OCI-LY7 (cell line): Measurements from ENCODE around the gene RAD9A. TPM values are rescaled to one million over a fixed set of nuclear protein-coding genes. Genes with fewer than 3 reads are reported as not detected.

Experiments used
- BruUV-seq: library from RNA; stranded (reverse); fragments of 400-500 nt; replicated peaks from 2 replicates; lab custom pipeline; 2021; lab: Mats Ljungman, UMichigan
- CTCF ChIA-PET: fragments of 300-600 bp; sonication (Branson Sonifier 250); formaldehyde crosslinking; loops from one replicate; lab custom pipeline; 2022; ENCODE audit warnings: antibody characterized with exemption; ENCODE audit not compliant: unreplicated experiment; lab: Charles Lee
- POLR2A ChIA-PET: fragments of 300-600 bp; sonication (Branson Sonifier 250); formaldehyde crosslinking; loops from one replicate; lab custom pipeline; 2022; ENCODE audit warnings: antibody characterized with exemption; lab: Charles Lee
- DNase-seq: peaks from one replicate; pipeline ENCODE4 v3.0.0-alpha.2; 2015; ENCODE audit warnings: low spot score
- H2AFZ ChIP-seq: fragments of 200-600 bp; sonication (generic), shearing (Covaris generic); 2 replicates; pipeline ENCODE4 v1.6.1; 2014; ENCODE audit warnings: mild to moderate bottlenecking, antibody characterized with exemption, low read length, moderate library complexity
- H3K27ac ChIP-seq: fragments of 200-600 bp; sonication (generic); 2 replicates; pipeline ENCODE4 v1.5.1; 2014; ENCODE audit warnings: mixed run types, low read depth, mild to moderate bottlenecking, moderate library complexity, low read length, inconsistent platforms; ENCODE audit not compliant: poor library complexity, severe bottlenecking
- H3K36me3 ChIP-seq: fragments of 200-600 bp; sonication (generic); 2 replicates; pipeline ENCODE4 v1.6.1; 2014; ENCODE audit warnings: mild to moderate bottlenecking, antibody characterized with exemption, low read length, moderate library complexity, mixed read lengths; ENCODE audit not compliant: insufficient read depth
- H3K4me1 ChIP-seq: fragments of 200-600 bp; sonication (generic); 2 replicates; pipeline ENCODE4 v1.5.1; 2014; ENCODE audit warnings: mild to moderate bottlenecking, low read length; ENCODE audit not compliant: insufficient read depth, poor library complexity, severe bottlenecking
- H3K4me2 ChIP-seq: fragments of 200-600 bp; sonication (generic); 2 replicates; pipeline ENCODE4 v1.6.1; 2014; ENCODE audit warnings: mild to moderate bottlenecking, low read length
- H3K4me3 ChIP-seq: fragments of 200-600 bp; sonication (generic); 2 replicates; pipeline ENCODE4 v1.5.1; 2014; ENCODE audit warnings: mild to moderate bottlenecking, low read depth, low read length; ENCODE audit not compliant: poor library complexity, severe bottlenecking
- H3K79me2 ChIP-seq: fragments of 200-600 bp; sonication (generic); 2 replicates; pipeline ENCODE4 v1.6.1; 2016; ENCODE audit warnings: low read depth, mild to moderate bottlenecking, low read length, moderate library complexity, mixed read lengths; ENCODE audit not compliant: insufficient read depth
- H3K9me2 ChIP-seq: fragments of 200-600 bp; sonication (generic); 2 replicates; pipeline ENCODE4 v1.6.1; 2016; ENCODE audit warnings: mild to moderate bottlenecking, low read length, mixed read lengths; ENCODE audit not compliant: insufficient read depth
- H3K9me3 ChIP-seq: fragments of 200-600 bp; sonication (generic); 2 replicates; pipeline ENCODE4 v1.6.1; 2014; ENCODE audit warnings: mild to moderate bottlenecking, mixed run types, low read length, mixed read lengths
- H4K20me1 ChIP-seq: fragments of 200-600 bp; sonication (generic); 2 replicates; pipeline ENCODE4 v1.6.1; 2014; ENCODE audit warnings: mild to moderate bottlenecking, antibody characterized with exemption, low read length, moderate library complexity, mixed read lengths; ENCODE audit not compliant: insufficient read depth
- CTCF ChIP-seq: fragments of 200-600 bp; sonication (generic); conservative IDR thresholded peaks from 2 replicates; pipeline ENCODE4 v1.5.1; 2014; ENCODE audit warnings: mild to moderate bottlenecking, antibody characterized with exemption, low read length, moderate library complexity, mixed read lengths
- EZH2phosphoT487 ChIP-seq: fragments of 200-600 bp; sonication (generic); IDR thresholded peaks from 2 replicates; pipeline ENCODE4 v1.6.1; 2018; ENCODE audit warnings: low read depth, borderline replicate concordance, mild to moderate bottlenecking, mixed run types, antibody characterized with exemption, low read length, moderate library complexity, mixed read lengths
- intact Hi-C: fragments of 100-400 bp; cut with micrococcal nuclease; formaldehyde crosslinking; loops from one replicate; pipeline ENCODE4 v1.10.0; 2022; ENCODE audit not compliant: unreplicated experiment
- total RNA-seq, 2 experiments: library from RNA; depleted of rRNA in 1 of 2; stranded (reverse); fragments of >200 nt in 1 of 2; shearing (Covaris generic) in 1 of 2; gene quantifications; 2 replicates each; pipeline ENCODE4 v1.2.3, GENCODE V29; 2014 to 2022

Gene RAD9A
- total RNA-seq, 2 experiments from 2014 or later: 51.0 to 62.2 TPM

DNA sequence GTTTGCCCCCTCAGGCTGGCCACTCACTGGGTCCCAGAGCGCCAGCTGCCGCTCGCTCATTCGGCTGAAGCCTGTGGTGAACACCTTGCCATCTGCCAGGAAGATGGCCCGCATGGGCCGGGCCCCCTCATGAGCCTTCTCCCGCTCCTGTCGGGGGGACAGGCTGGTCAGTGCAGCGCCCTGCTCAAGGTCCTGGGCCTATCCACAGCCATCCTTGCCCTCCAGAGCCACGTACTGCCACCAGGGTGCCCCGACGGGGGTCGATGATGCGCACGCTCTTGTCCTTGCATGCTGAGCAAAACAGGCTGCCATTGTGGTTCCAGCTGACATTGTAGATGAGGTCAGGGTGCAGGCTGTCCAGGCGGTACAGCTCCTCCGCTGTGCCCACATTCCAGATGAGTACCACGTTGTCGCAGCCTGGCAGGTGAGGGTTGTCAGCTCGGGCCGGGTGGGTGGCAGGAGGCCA lies 49.3 kb downstream of the RAD9A start:
- peak overlapping the region; percentile 97 for H3K4me2 ChIP-seq
- peaks cover 80% of the 10 kb centered on the region for H3K4me1 ChIP-seq
- H3K9me2 ChIP-seq: no peaks in the 10 kb centered on the region
- H3K27ac ChIP-seq: peak overlapping the region; percentile 94
- DNase-seq: peak; percentile 19
- no TSS peak for BruUV-seq
- CTCF ChIA-PET: no interaction called here
- no peak overlapping the region for H2AFZ ChIP-seq
- TF ChIP-seq EZH2phosphoT487: no peak
- no peak for TF ChIP-seq CTCF
- H4K20me1 ChIP-seq: no peaks in the 10 kb centered on the region
- POLR2A ChIA-PET: interaction anchor here (0.7 to 0.8 kb wide), 3 partner anchors 20 to 40 kb away, joined by 3 read pairs; partner anchors contain the start of gene PPP1CA
- H3K79me2 ChIP-seq: peaks cover 17% of the 10 kb centered on the region
- H3K4me3 ChIP-seq: no peak overlapping the region
- peaks cover 20% of the 10 kb centered on the region for H3K36me3 ChIP-seq
- intact Hi-C loops: no loop called here
- no peaks in the 10 kb centered on the region for H3K9me3 ChIP-seq

DNA sequence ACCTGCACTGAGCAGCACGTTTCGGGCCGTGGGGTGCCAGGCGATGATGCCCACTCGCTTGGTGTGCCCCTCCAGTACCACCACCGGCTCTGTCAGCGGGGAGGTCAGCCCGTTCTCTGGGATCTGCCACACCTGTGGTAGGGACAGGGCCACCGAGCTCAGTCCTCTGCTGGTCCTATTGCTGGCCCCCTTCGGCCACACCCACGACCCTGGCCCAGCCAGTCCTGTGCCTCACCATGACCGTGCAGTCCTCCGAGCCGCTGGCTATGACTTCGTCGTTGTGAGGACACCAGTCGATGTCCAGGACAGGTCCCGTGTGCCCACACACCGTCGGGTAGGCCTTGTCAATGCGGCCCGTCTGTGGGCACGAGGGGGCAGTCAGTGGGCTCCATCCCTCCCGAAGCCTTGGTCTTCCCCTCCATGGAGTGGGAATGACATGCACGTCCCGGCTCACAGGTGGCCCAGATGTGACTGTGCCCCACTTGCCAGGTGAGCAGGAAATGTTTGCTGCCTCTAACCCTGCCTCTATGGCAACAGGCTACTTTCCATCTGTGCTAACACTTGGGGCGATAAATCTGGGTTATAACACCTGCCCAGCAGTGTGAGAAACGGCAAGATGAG lies 50.1 kb downstream of the RAD9A start:
- Histone ChIP-seq H3K4me1 (peaks cover 86% of the 10 kb centered on the region), H3K4me2 (peak overlapping the region; percentile 82), H2AFZ (no peak overlapping the region), H3K79me2 (peaks cover 10% of the 10 kb centered on the region; the same call in 1 of the 2 replicates), H3K9me2 (no peaks in the 10 kb centered on the region), H3K36me3 (peaks cover 13% of the 10 kb centered on the region), H3K9me3 (no peaks in the 10 kb centered on the region), H4K20me1 (no peaks in the 10 kb centered on the region), H3K4me3 (peak overlapping the region; percentile 69), H3K27ac (peak overlapping the region; percentile 94)
- TF ChIP-seq EZH2phosphoT487 (no peak), CTCF (no peak)
- intact Hi-C loops: loop anchor here (2.0 kb wide), 1 partner anchor 43 kb away; no protein-coding TSS in a partner anchor
- no TSS peak for BruUV-seq
- CTCF ChIA-PET: no interaction called here
- DNase-seq: peak; percentile 65
- POLR2A ChIA-PET: interaction anchor here (0.8 kb wide), 1 partner anchor 41 kb away, joined by 3 read pairs; the partner anchor contains the start of gene PPP1CA
